SW480 (cell line): ENCODE results near the gene PDGFD.

Source experiments
- DNase-seq: peaks from one replicate; pipeline ENCODE4 v3.0.0-alpha.2; 2016; ENCODE audit warnings: low spot score

Gene PDGFD

GRCh38 chr11:103958475-103959215 lies 205.3 kb downstream of the PDGFD start:
- no peak for DNase-seq

- no peak for DNase-seq
These were observed 210.0 kb downstream of the PDGFD start for GRCh38 chr11:103953797-103954486.

- DNase-seq: no peak
These were observed 214.2 kb downstream of the PDGFD start for GRCh38 chr11:103949781-103950180.

GRCh38 chr11:103948187-103948763 lies 215.7 kb downstream of the PDGFD start:
- no peak for DNase-seq

- DNase-seq: no peak
These were observed 216.4 kb downstream of the PDGFD start for GRCh38 chr11:103947546-103947919.

- DNase-seq: no peak
These were observed 217.0 kb downstream of the PDGFD start for GRCh38 chr11:103946793-103947545.

- no peak for DNase-seq
These were observed 219.6 kb downstream of the PDGFD start for GRCh38 chr11:103944251-103944940.

- no peak for DNase-seq
These were observed 221.3 kb downstream of the PDGFD start for GRCh38 chr11:103942646-103943045.

GRCh38 chr11:103940551-103940950 lies 223.4 kb downstream of the PDGFD start:
- no peak for DNase-seq

GRCh38 chr11:103939694-103940093 lies 224.3 kb downstream of the PDGFD start:
- no peak for DNase-seq

- no peak for DNase-seq
These were observed 227.9 kb downstream of the PDGFD start for GRCh38 chr11:103936059-103936458.

- no peak for DNase-seq
These were observed 228.7 kb downstream of the PDGFD start for GRCh38 chr11:103935219-103935618.

- no peak for DNase-seq
These were observed 234.6 kb downstream of the PDGFD start for GRCh38 chr11:103929170-103929903.

- DNase-seq: no peak
These were observed 235.2 kb downstream of the PDGFD start for GRCh38 chr11:103928802-103929161.

GRCh38 chr11:103928040-103928801 lies 235.7 kb downstream of the PDGFD start:
- DNase-seq: no peak

- no peak for DNase-seq
These were observed 236.4 kb downstream of the PDGFD start for GRCh38 chr11:103927535-103927934.

GRCh38 chr11:103926990-103927389 lies 237.0 kb downstream of the PDGFD start:
- no peak for DNase-seq

- DNase-seq: no peak
These were observed 239.6 kb downstream of the PDGFD start for GRCh38 chr11:103924166-103925013.

GRCh38 chr11:103923451-103923931 lies 240.5 kb downstream of the PDGFD start:
- peak; percentile 72 for DNase-seq
